Ascending aorta (tissue), 2 donors: ENCODE data around the gene ATPAF2. TPM values are rescaled to one million over a fixed set of nuclear protein-coding genes. Genes with fewer than 3 reads are reported as not detected.

Experiments used
- DNase-seq, 2 donors: peaks; one replicate each; pipeline ENCODE4 v3.0.0-alpha.2; 2019; ENCODE audit warnings: low spot score in 2 of 2
- H3K27ac ChIP-seq, 2 donors: fragments of 200-600 bp; sonication (generic); one replicate each; pipeline ENCODE4 v1.5.1; 2016 to 2017; ENCODE audit warnings: mild to moderate bottlenecking in 1 of 2
- H3K27me3 ChIP-seq: fragments of 200-600 bp; sonication (generic); one replicate; pipeline ENCODE4 v1.5.1; 2017
- H3K36me3 ChIP-seq, 2 donors: fragments of 200-600 bp; sonication (generic); one replicate each; pipeline ENCODE4 v1.5.1; 2016
- H3K4me1 ChIP-seq, 2 donors: fragments of 200-600 bp; sonication (generic); one replicate each; pipeline ENCODE4 v1.5.1; 2016 to 2017; ENCODE audit warnings: mild to moderate bottlenecking in 1 of 2
- H3K4me3 ChIP-seq, 2 donors: fragments of 200-600 bp; sonication (generic); one replicate each; pipeline ENCODE4 v1.5.1; 2016 to 2017; ENCODE audit warnings: mild to moderate bottlenecking in 1 of 2
- H3K9me3 ChIP-seq, 2 donors: fragments of 200-600 bp; sonication (generic); one replicate each; pipeline ENCODE4 v1.5.1; 2016
- intact Hi-C: fragments of 100-400 bp; cut with DNase I; formaldehyde crosslinking; loops from one replicate; pipeline ENCODE4 v1.15.1; 2023
- total RNA-seq: library from RNA; depleted of rRNA; stranded (reverse); fragments of >200 nt; gene quantifications from one replicate; pipeline ENCODE4 v1.1.0, GENCODE V29; 2016
- TF ChIP-seq, protein P1 (sequence below), 3 experiments: fragments of 200-600 bp in 2 of 3; fragments of 450-650 bp in 1 of 3; sonication (generic) in 2 of 3; IDR thresholded peaks; one replicate each; pipeline ENCODE4 v1.5.1; 2016 to 2019; ENCODE audit warnings: antibody characterized with exemption in 3 of 3, mild to moderate bottlenecking in 1 of 3, moderate library complexity in 1 of 3

The ATPAF2 gene
- total RNA-seq, 1 donor from 2014 or later = 2.6 TPM

DNA sequence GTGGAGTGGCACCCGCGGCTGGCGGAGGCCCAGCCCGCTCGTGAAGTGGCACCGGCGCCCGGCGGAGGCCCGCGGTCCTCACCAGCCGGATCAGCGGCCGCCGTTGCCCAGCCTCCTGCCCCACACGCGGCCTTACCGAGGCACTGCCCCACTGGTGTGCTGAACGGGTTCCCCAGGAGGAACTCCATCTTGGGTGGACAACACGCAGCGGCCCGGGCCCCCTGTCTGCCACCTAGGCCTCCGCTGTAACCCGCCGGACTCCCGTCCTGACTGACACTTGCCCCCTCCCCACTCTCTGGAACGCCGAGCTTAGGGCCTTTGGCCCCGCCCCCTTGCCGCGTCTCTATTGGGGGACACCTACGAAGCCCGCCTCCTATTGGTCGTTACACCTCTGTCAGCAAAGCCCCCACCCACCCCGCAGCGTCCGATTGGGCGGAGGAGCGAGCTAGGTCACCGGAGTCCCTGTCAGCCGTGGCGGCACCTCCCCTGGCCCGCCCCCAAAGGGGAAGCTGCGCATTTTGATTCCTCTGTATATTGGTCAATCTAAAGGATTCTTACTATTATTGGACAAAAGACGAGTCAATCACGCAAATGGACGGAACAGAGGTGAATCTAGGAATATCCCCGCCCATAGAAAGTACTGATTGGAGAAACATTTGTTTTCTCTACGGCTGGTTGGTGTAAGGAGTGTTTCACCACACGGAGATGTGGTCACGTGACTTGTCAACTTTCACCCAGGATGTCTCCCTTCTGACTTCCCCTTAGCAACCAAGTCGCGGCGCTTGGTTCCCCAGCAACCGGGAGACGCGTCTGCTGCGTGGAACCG, 66.6 kb downstream of the ATPAF2 start, which contains the start of the genes DRC3 and TOM1L2:
Gene DRC3 (plus strand): TSS at position 737 of the 826 bp plus-strand sequence. CDS start 4,737 bp downstream, outside the sequence.
Gene TOM1L2 (minus strand): TSS at position 275 of the 826 bp plus-strand sequence. CDS start 87 bp downstream, at position 188.
- H3K4me3 ChIP-seq = peak within 1 kb of the TSS; percentile 56 to 69

GRCh38 chr17:17971431-17972125, 67.4 kb downstream of the ATPAF2 start:
- H3K36me3 ChIP-seq = no peaks in the 10 kb centered on the region
- intact Hi-C loops = loop anchor here (1.0 to 5.0 kb wide), 8 partner anchors 13 to 391 kb away; partner anchors contain the start of genes ALKBH5, ATPAF2, GID4 and RAI1
- H3K27ac ChIP-seq = peak overlapping the region; percentile 86 to 87
- peak in 1 of 2 donors; percentile 74 for DNase-seq
- TF ChIP-seq, protein P1, sequence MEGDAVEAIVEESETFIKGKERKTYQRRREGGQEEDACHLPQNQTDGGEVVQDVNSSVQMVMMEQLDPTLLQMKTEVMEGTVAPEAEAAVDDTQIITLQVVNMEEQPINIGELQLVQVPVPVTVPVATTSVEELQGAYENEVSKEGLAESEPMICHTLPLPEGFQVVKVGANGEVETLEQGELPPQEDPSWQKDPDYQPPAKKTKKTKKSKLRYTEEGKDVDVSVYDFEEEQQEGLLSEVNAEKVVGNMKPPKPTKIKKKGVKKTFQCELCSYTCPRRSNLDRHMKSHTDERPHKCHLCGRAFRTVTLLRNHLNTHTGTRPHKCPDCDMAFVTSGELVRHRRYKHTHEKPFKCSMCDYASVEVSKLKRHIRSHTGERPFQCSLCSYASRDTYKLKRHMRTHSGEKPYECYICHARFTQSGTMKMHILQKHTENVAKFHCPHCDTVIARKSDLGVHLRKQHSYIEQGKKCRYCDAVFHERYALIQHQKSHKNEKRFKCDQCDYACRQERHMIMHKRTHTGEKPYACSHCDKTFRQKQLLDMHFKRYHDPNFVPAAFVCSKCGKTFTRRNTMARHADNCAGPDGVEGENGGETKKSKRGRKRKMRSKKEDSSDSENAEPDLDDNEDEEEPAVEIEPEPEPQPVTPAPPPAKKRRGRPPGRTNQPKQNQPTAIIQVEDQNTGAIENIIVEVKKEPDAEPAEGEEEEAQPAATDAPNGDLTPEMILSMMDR (IDR thresholded peaks at IDR 0.05) = no peak
- H3K4me1 ChIP-seq = peaks cover 6 to 17% of the 10 kb centered on the region in 2 donors
- H3K27me3 ChIP-seq = no peaks in the 10 kb centered on the region
- H3K9me3 ChIP-seq = no peaks in the 10 kb centered on the region
- H3K4me3 ChIP-seq = peak overlapping the region; percentile 56 to 69

More for the DNA sequence above, 66.6 kb downstream of the ATPAF2 start, which contains the start of the genes DRC3 and TOM1L2:
- intact Hi-C loops = loop anchor here (1.0 to 5.0 kb wide), 8 partner anchors 14 to 390 kb away; partner anchors contain the start of genes ALKBH5, ATPAF2, GID4 and RAI1
- Histone ChIP-seq H3K4me1 (peaks cover 6 to 17% of the 10 kb centered on the region in 2 donors), H3K36me3 (no peaks in the 10 kb centered on the region), H3K9me3 (no peaks in the 10 kb centered on the region), H3K27ac (peak within 1 kb of the TSS; percentile 86 to 87), H3K27me3 (no peaks in the 10 kb centered on the region)
- DNase-seq = peak; percentile 100
- TF ChIP-seq, protein P1 (IDR thresholded peaks at IDR 0.05) = peak in 1 of 3 experiments; percentile 7

GRCh38 chr17:17970699-17971430, 68.1 kb downstream of the ATPAF2 start:
- TF ChIP-seq, protein P1 (IDR thresholded peaks at IDR 0.05) = no peak
- H3K36me3 ChIP-seq = no peaks in the 10 kb centered on the region
- intact Hi-C loops = loop anchor here (5.0 kb wide), 4 partner anchors 39 to 391 kb away; partner anchors contain the start of genes ALKBH5, RAI1 and SHMT1
- H3K9me3 ChIP-seq = no peaks in the 10 kb centered on the region
- H3K27ac ChIP-seq = peak overlapping the region; percentile 86 to 87
- H3K4me1 ChIP-seq = peaks cover 6 to 17% of the 10 kb centered on the region in 2 donors
- no peak for DNase-seq
- peak overlapping the region; percentile 56 to 69 for H3K4me3 ChIP-seq
- H3K27me3 ChIP-seq = no peaks in the 10 kb centered on the region

Other genes with a start within 250 kb of the ATPAF2 start
- gene SREBF1, start 202.2 kb downstream of the ATPAF2 start, total RNA-seq = 141 TPM
- gene TOM1L2, start 66.8 kb downstream of the ATPAF2 start, total RNA-seq = 39.0 TPM
- gene DRC3, start 66.3 kb downstream of the ATPAF2 start, total RNA-seq = 7.2 TPM
- 8.3 TPM for gene GID4, start 240 bp upstream of the ATPAF2 start, total RNA-seq
- 118 TPM for gene DRG2, start 48.8 kb upstream of the ATPAF2 start, total RNA-seq
- 2.0 TPM for gene MYO15A, start 69.6 kb upstream of the ATPAF2 start, total RNA-seq
- 73.4 TPM for gene ALKBH5, start 144.7 kb upstream of the ATPAF2 start, total RNA-seq
- gene LLGL1, start 186.5 kb upstream of the ATPAF2 start, total RNA-seq = 25.3 TPM
- 716 TPM for gene FLII, start 219.6 kb upstream of the ATPAF2 start, total RNA-seq
- gene MIEF2, start 221.5 kb upstream of the ATPAF2 start, total RNA-seq = 18.5 TPM